ENCODE results near the gene RNF130. TPM values are rescaled to one million over a fixed set of nuclear protein-coding genes. Genes with fewer than 3 reads are reported as not detected.
A peak's percentile ranks its signal among the peaks of the same experiment; 100 is the strongest.

The RNF130 gene
- total and polyA plus RNA-seq, 2 donors from 2014 or later, result 73.9 to 88.1 TPM

GRCh38 chr5:180095545-180095944 lies 24.0 kb upstream of the RNF130 start:
- no peaks in the 10 kb centered on the region for H3K27me3 ChIP-seq (ENCODE audit: control insufficient read depth, insufficient read depth, low read length)
- no peak overlapping the region for H3K9ac ChIP-seq (ENCODE audit: low read length in 3 of 3)
- H3K4me3 ChIP-seq (ENCODE audit: low read length in 3 of 3), result no peak overlapping the region
- peaks cover 0 to 6% (median 3%) of the 10 kb centered on the region in 3 donors for H3K4me1 ChIP-seq (ENCODE audit: control insufficient read depth in 2 of 3, insufficient read depth in 2 of 3, low read depth in 1 of 3, low read length in 3 of 3)
- no peaks in the 10 kb centered on the region for H3K36me3 ChIP-seq (ENCODE audit: control insufficient read depth in 2 of 3, insufficient read depth in 3 of 3, low read length in 3 of 3)
- intact Hi-C loops (cut with DNase I), result no loop called here
- peak in 1 of 5 donors; percentile 24 for DNase-seq
- FAIRE-seq, result no peak
- no peaks in the 10 kb centered on the region for H3K9me3 ChIP-seq (ENCODE audit: control insufficient read depth in 2 of 3, insufficient read depth in 1 of 3, low read length in 3 of 3)
- no peak overlapping the region for H3K27ac ChIP-seq (ENCODE audit: low read depth in 2 of 2, low read length in 2 of 2)
- TF ChIP-seq CTCF (IDR thresholded peaks at IDR 0.05; ENCODE audit: borderline replicate concordance, extremely low read depth, insufficient read depth), result no peak

GRCh38 chr5:180093651-180094382 lies 22.3 kb upstream of the RNF130 start:
- H3K9me3 ChIP-seq (ENCODE audit: control insufficient read depth in 2 of 3, insufficient read depth in 1 of 3, low read length in 3 of 3), result no peaks in the 10 kb centered on the region
- no peak for FAIRE-seq
- intact Hi-C loops (cut with DNase I), result no loop called here
- TF ChIP-seq CTCF (IDR thresholded peaks at IDR 0.05; ENCODE audit: borderline replicate concordance, extremely low read depth, insufficient read depth), result no peak
- H3K27ac ChIP-seq (ENCODE audit: low read depth in 2 of 2, low read length in 2 of 2), result no peak overlapping the region
- no peaks in the 10 kb centered on the region for H3K27me3 ChIP-seq (ENCODE audit: control insufficient read depth, insufficient read depth, low read length)
- no peak overlapping the region for H3K9ac ChIP-seq (ENCODE audit: low read length in 3 of 3)
- DNase-seq, result peak in 2 of 5 donors; percentile 24 to 31
- H3K4me3 ChIP-seq (ENCODE audit: low read length in 3 of 3), result no peak overlapping the region
- peaks cover 0 to 6% (median 3%) of the 10 kb centered on the region in 3 donors for H3K4me1 ChIP-seq (ENCODE audit: control insufficient read depth in 2 of 3, insufficient read depth in 2 of 3, low read depth in 1 of 3, low read length in 3 of 3)
- H3K36me3 ChIP-seq (ENCODE audit: control insufficient read depth in 2 of 3, insufficient read depth in 3 of 3, low read length in 3 of 3), result no peaks in the 10 kb centered on the region

GRCh38 chr5:180093241-180093640 lies 21.7 kb upstream of the RNF130 start:
- intact Hi-C loops (cut with DNase I), result no loop called here
- DNase-seq (no peak), FAIRE-seq (no peak)
- Histone ChIP-seq H3K9me3 (ENCODE audit: control insufficient read depth in 2 of 3, insufficient read depth in 1 of 3, low read length in 3 of 3) (no peaks in the 10 kb centered on the region), H3K4me1 (ENCODE audit: control insufficient read depth in 2 of 3, insufficient read depth in 2 of 3, low read depth in 1 of 3, low read length in 3 of 3) (peaks cover 0 to 6% (median 3%) of the 10 kb centered on the region in 3 donors), H3K4me3 (ENCODE audit: low read length in 3 of 3) (no peak overlapping the region), H3K27ac (ENCODE audit: low read depth in 2 of 2, low read length in 2 of 2) (no peak overlapping the region), H3K27me3 (ENCODE audit: control insufficient read depth, insufficient read depth, low read length) (no peaks in the 10 kb centered on the region), H3K36me3 (ENCODE audit: control insufficient read depth in 2 of 3, insufficient read depth in 3 of 3, low read length in 3 of 3) (no peaks in the 10 kb centered on the region), H3K9ac (ENCODE audit: low read length in 3 of 3) (no peak overlapping the region)
- no peak for TF ChIP-seq CTCF (IDR thresholded peaks at IDR 0.05; ENCODE audit: borderline replicate concordance, extremely low read depth, insufficient read depth)
